Upper lobe of right lung (tissue), 1 donor: ENCODE data around the gene FBXO8. TPM values are rescaled to one million over a fixed set of nuclear protein-coding genes. Genes with fewer than 3 reads are reported as not detected.

Experiments used
- ATAC-seq: fragments of 200-7000 bp; cut with Tn5 transposase; one replicate; pipeline ENCODE4 v1.9.1; 2020; ENCODE audit warnings: mild to moderate bottlenecking, moderate library complexity
- DNase-seq: peaks from one replicate; pipeline ENCODE4 v3.0.0-alpha.2; 2020
- H3K27ac ChIP-seq: fragments of 200-600 bp; one replicate; pipeline ENCODE4 v1.8.0; 2022
- H3K27me3 ChIP-seq: fragments of 200-600 bp; one replicate; pipeline ENCODE4 v1.8.0; 2022; ENCODE audit warnings: mild to moderate bottlenecking
- H3K36me3 ChIP-seq: fragments of 200-600 bp; one replicate; pipeline ENCODE4 v1.8.0; 2022
- H3K4me1 ChIP-seq: fragments of 200-600 bp; one replicate; pipeline ENCODE4 v1.8.0; 2022
- H3K4me3 ChIP-seq: fragments of 200-600 bp; one replicate; pipeline ENCODE4 v1.8.0; 2022; ENCODE audit warnings: mild to moderate bottlenecking
- H3K9me3 ChIP-seq: fragments of 200-600 bp; one replicate; pipeline ENCODE4 v1.8.0; 2022
- CTCF ChIP-seq: fragments of 200-600 bp; IDR thresholded peaks from one replicate; pipeline ENCODE4 v1.8.0; 2022; ENCODE audit warnings: antibody characterized with exemption
- intact Hi-C: fragments of 100-400 bp; cut with DNase I; formaldehyde crosslinking; loops from one replicate; pipeline ENCODE4 v1.11.0; 2022
- total RNA-seq: library from RNA; stranded (reverse); fragmentation: NEBNext Ultra II Directional; extraction: Animal tissue kit (Norgen Biotek cat#: 25700); gene quantifications from one replicate; pipeline ENCODE4 v1.2.1, GENCODE V29; 2021
- donor health status: DM: no; HTN: yes; CAD: no; lungs with severe emphysema.

FBXO8 gene
- total RNA-seq, 1 donor from 2014 or later = 33.8 TPM

- Histone ChIP-seq H3K4me3 (no peak overlapping the region), H3K36me3 (peaks cover 40% of the 10 kb centered on the region), H3K9me3 (no peaks in the 10 kb centered on the region), H3K4me1 (no peaks in the 10 kb centered on the region), H3K27me3 (no peaks in the 10 kb centered on the region), H3K27ac (no peak overlapping the region)
- no peak for TF ChIP-seq CTCF
- intact Hi-C loops = no loop called here
- no peak for ATAC-seq
- no peak for DNase-seq
Observed at GRCh38 chr4:174241162-174241561, 42.3 kb downstream of the FBXO8 start.

GRCh38 chr4:174236359-174236758 lies 47.1 kb downstream of the FBXO8 start:
- no peaks in the 10 kb centered on the region for H3K4me1 ChIP-seq
- H3K4me3 ChIP-seq = no peak overlapping the region
- no peaks in the 10 kb centered on the region for H3K9me3 ChIP-seq
- ATAC-seq = no peak
- peaks cover 41% of the 10 kb centered on the region for H3K36me3 ChIP-seq
- no peak for TF ChIP-seq CTCF
- intact Hi-C loops = no loop called here
- no peak for DNase-seq
- no peak overlapping the region for H3K27ac ChIP-seq
- no peaks in the 10 kb centered on the region for H3K27me3 ChIP-seq

GRCh38 chr4:174230680-174231079 lies 52.8 kb downstream of the FBXO8 start:
- Histone ChIP-seq H3K4me3 (no peak overlapping the region), H3K27me3 (no peaks in the 10 kb centered on the region), H3K9me3 (no peaks in the 10 kb centered on the region), H3K27ac (no peak overlapping the region), H3K4me1 (no peaks in the 10 kb centered on the region), H3K36me3 (no peaks in the 10 kb centered on the region)
- DNase-seq = no peak
- no peak for TF ChIP-seq CTCF
- intact Hi-C loops = no loop called here
- no peak for ATAC-seq

GRCh38 chr4:174230148-174230547 lies 53.3 kb downstream of the FBXO8 start:
- Histone ChIP-seq H3K36me3 (no peaks in the 10 kb centered on the region), H3K27me3 (no peaks in the 10 kb centered on the region), H3K9me3 (no peaks in the 10 kb centered on the region), H3K4me1 (no peaks in the 10 kb centered on the region), H3K27ac (no peak overlapping the region), H3K4me3 (no peak overlapping the region)
- intact Hi-C loops = no loop called here
- DNase-seq (no peak), ATAC-seq (no peak)
- TF ChIP-seq CTCF = no peak

GRCh38 chr4:174228988-174229387 lies 54.5 kb downstream of the FBXO8 start:
- Histone ChIP-seq H3K4me1 (no peaks in the 10 kb centered on the region), H3K27ac (no peak overlapping the region), H3K36me3 (no peaks in the 10 kb centered on the region), H3K27me3 (no peaks in the 10 kb centered on the region), H3K4me3 (no peak overlapping the region), H3K9me3 (no peaks in the 10 kb centered on the region)
- ATAC-seq (no peak), DNase-seq (no peak)
- intact Hi-C loops = no loop called here
- no peak for TF ChIP-seq CTCF

- TF ChIP-seq CTCF = no peak
- DNase-seq (no peak), ATAC-seq (no peak)
- Histone ChIP-seq H3K9me3 (no peaks in the 10 kb centered on the region), H3K27ac (no peak overlapping the region), H3K4me3 (no peak overlapping the region), H3K36me3 (no peaks in the 10 kb centered on the region), H3K4me1 (no peaks in the 10 kb centered on the region), H3K27me3 (no peaks in the 10 kb centered on the region)
- intact Hi-C loops = no loop called here
Observed at GRCh38 chr4:174225349-174226049, 58.0 kb downstream of the FBXO8 start.
